ENCODE measurements around the gene TRHDE. TPM values are rescaled to one million over a fixed set of nuclear protein-coding genes. Genes with fewer than 3 reads are reported as not detected.

Gene TRHDE
- total and polyA plus RNA-seq, 9 donors: 3.4 to 35.5 (median 18.2) TPM

GRCh38 chr12:72679147-72679757, 407.1 kb downstream of the TRHDE start:
- H3K27me3 ChIP-seq: no peaks in the 10 kb centered on the region
- no peak for DNase-seq
- H3K36me3 ChIP-seq: no peaks in the 10 kb centered on the region
- TF ChIP-seq EP300 (IDR thresholded peaks at IDR 0.05) (no peak), POLR2A (IDR thresholded peaks at IDR 0.05) (no peak), CTCF (IDR thresholded peaks at IDR 0.05) (no peak)
- no peak overlapping the region for H3K4me3 ChIP-seq
- WGBS, 3 donors: 83 to 87% (median 83%) methylated on average over 2 of the region's 2 CpGs
- no peak overlapping the region for H3K27ac ChIP-seq
- H3K9me3 ChIP-seq: no peaks in the 10 kb centered on the region
- no peaks in the 10 kb centered on the region for H3K4me1 ChIP-seq (ENCODE audit: insufficient read depth)
- intact Hi-C loops (cut with DNase I): no loop called here

- H3K36me3 ChIP-seq: no peaks in the 10 kb centered on the region
Observed at GRCh38 chr12:72681028-72681427, 408.9 kb downstream of the TRHDE start.

GRCh38 chr12:72684491-72684890, 412.3 kb downstream of the TRHDE start:
- TF ChIP-seq CTCF (IDR thresholded peaks at IDR 0.05) (no peak), POLR2A (IDR thresholded peaks at IDR 0.05) (no peak), EP300 (IDR thresholded peaks at IDR 0.05) (no peak)
- WGBS, 3 donors: 95 to 97% (median 96%) methylated on average over 4 of the region's 4 CpGs
- Histone ChIP-seq H3K36me3 (no peaks in the 10 kb centered on the region), H3K4me1 (ENCODE audit: insufficient read depth) (no peaks in the 10 kb centered on the region), H3K4me3 (no peak overlapping the region), H3K27ac (no peak overlapping the region), H3K27me3 (no peaks in the 10 kb centered on the region), H3K9me3 (no peaks in the 10 kb centered on the region)
- intact Hi-C loops (cut with DNase I): no loop called here
- no peak for DNase-seq

More at GRCh38 chr12:72681028-72681427, 408.9 kb downstream of the TRHDE start:
- no peak overlapping the region for H3K4me3 ChIP-seq
- H3K27ac ChIP-seq: no peak overlapping the region
- no peak for TF ChIP-seq EP300 (IDR thresholded peaks at IDR 0.05)
- no peak for TF ChIP-seq CTCF (IDR thresholded peaks at IDR 0.05)
- no peak for TF ChIP-seq POLR2A (IDR thresholded peaks at IDR 0.05)
- H3K27me3 ChIP-seq: no peaks in the 10 kb centered on the region
- intact Hi-C loops (cut with DNase I): no loop called here
- DNase-seq: no peak
- H3K9me3 ChIP-seq: no peaks in the 10 kb centered on the region
- H3K4me1 ChIP-seq (ENCODE audit: insufficient read depth): no peaks in the 10 kb centered on the region

GRCh38 chr12:72692338-72692737, 420.2 kb downstream of the TRHDE start:
- intact Hi-C loops (cut with DNase I): no loop called here

More at GRCh38 chr12:72692338-72692737, 420.2 kb downstream of the TRHDE start:
- Histone ChIP-seq H3K9me3 (no peaks in the 10 kb centered on the region), H3K27ac (no peak overlapping the region), H3K27me3 (no peaks in the 10 kb centered on the region), H3K36me3 (no peaks in the 10 kb centered on the region), H3K4me1 (ENCODE audit: insufficient read depth) (no peaks in the 10 kb centered on the region), H3K4me3 (no peak overlapping the region)
- WGBS, 3 donors: 41 to 56% (median 48%) methylated on average over 2 of the region's 2 CpGs
- DNase-seq: no peak
- no peak for TF ChIP-seq POLR2A (IDR thresholded peaks at IDR 0.05)
- TF ChIP-seq EP300 (IDR thresholded peaks at IDR 0.05): no peak
- no peak for TF ChIP-seq CTCF (IDR thresholded peaks at IDR 0.05)
